GM10248 (cell line): ENCODE measurements around the gene TTYH3.

Experiments used
- CTCF ChIA-PET: fragments of 300-600 bp; sonication (Branson Sonifier 250); formaldehyde crosslinking; extraction: SDS; loops from one replicate; lab custom pipeline; 2021; ENCODE audit warnings: antibody characterized with exemption; lab: Yijun Ruan, JAX
- POLR2A ChIA-PET: fragments of 350-650 bp; sonication (Branson Sonifier 250); formaldehyde crosslinking; extraction: SDS; loops from one replicate; lab custom pipeline; 2020; ENCODE audit warnings: antibody characterized with exemption; lab: Yijun Ruan, JAX
- DNase-seq: peaks from one replicate; pipeline ENCODE4 v3.0.0; 2012; ENCODE audit errors: extremely low spot score
- CTCF ChIP-seq: IDR thresholded peaks from 2 replicates; pipeline ENCODE4 v1.5.1; 2012; ENCODE audit warnings: mild to moderate bottlenecking, low read depth; ENCODE audit errors: extremely low read depth, missing control alignments, control extremely low read depth

TTYH3 gene

GRCh38 chr7:2659556-2660358 is 28.0 kb downstream of the TTYH3 start:
- ChIA-PET POLR2A (no interaction called here), CTCF (interaction anchor here (0.9 to 1.7 kb wide), 5 partner anchors 9 to 21 kb away, joined by 3 to 4 read pairs (median 3); no protein-coding TSS in a partner anchor)
- no peak for TF ChIP-seq CTCF
- DNase-seq = no peak

- POLR2A ChIA-PET = interaction anchor here (0.6 kb wide), 1 partner anchor 185 kb away, joined by 3 read pairs; no protein-coding TSS in a partner anchor
These were observed 28.7 kb downstream of the TTYH3 start for GRCh38 chr7:2660359-2661095.

GRCh38 chr7:2661096-2661449 is 29.3 kb downstream of the TTYH3 start:
- CTCF ChIA-PET = interaction anchor here (1.5 kb wide), 1 partner anchor 20 kb away, joined by 3 read pairs; no protein-coding TSS in a partner anchor
- POLR2A ChIA-PET = no interaction called here
- TF ChIP-seq CTCF = no peak
- DNase-seq = no peak

More at GRCh38 chr7:2660359-2661095, 28.7 kb downstream of the TTYH3 start:
- no peak for TF ChIP-seq CTCF
- no peak for DNase-seq
- CTCF ChIA-PET = interaction anchor here (0.9 to 1.7 kb wide), 5 partner anchors 8 to 21 kb away, joined by 3 to 4 read pairs (median 3); no protein-coding TSS in a partner anchor

GRCh38 chr7:2661602-2662272 is 30.0 kb downstream of the TTYH3 start:
- ChIA-PET CTCF (interaction anchor here (1.0 kb wide), 1 partner anchor 9 kb away, joined by 3 read pairs; no protein-coding TSS in a partner anchor), POLR2A (no interaction called here)
- DNase-seq = no peak
- no peak for TF ChIP-seq CTCF

- no peak for TF ChIP-seq CTCF
- no peak for DNase-seq
- POLR2A ChIA-PET = no interaction called here
- CTCF ChIA-PET = interaction anchor here (1.0 kb wide), 1 partner anchor 9 kb away, joined by 3 read pairs; no protein-coding TSS in a partner anchor
These were observed 30.7 kb downstream of the TTYH3 start for GRCh38 chr7:2662273-2663120.
